ENCODE data around the gene CACNA2D1. TPM values are rescaled to one million over a fixed set of nuclear protein-coding genes. Genes with fewer than 3 reads are reported as not detected.

The CACNA2D1 gene
- polyA plus RNA-seq, 1 experiment = 6.0 TPM

DNA sequence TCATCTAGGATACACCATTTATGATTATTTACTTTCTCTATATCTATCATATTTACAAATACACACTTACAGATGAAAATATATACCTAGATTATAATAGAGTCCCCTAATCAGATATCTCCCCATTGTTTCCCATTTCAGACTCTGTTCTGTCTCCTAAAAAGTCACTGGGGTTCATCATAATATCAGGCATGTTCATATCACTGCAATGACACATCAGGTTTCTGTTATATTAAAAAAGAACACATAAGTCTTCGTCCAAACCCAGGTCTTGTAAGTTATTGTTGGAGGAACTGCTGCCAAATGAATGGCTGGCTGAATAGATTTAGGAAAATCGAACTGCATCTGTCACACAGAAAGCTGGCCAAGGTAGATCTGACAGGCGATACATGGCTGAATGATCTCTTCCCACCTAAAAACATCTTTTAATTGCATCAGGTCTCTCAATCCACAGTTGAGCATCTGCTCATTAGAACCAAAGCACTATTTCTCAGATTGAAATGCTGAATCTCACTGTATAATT is 178.7 kb downstream of the CACNA2D1 start:
- CTCF ChIA-PET = interaction anchor here (1.0 kb wide), 1 partner anchor 9 kb away, joined by 3 read pairs; no protein-coding TSS in a partner anchor
- TF ChIP-seq, protein P1, sequence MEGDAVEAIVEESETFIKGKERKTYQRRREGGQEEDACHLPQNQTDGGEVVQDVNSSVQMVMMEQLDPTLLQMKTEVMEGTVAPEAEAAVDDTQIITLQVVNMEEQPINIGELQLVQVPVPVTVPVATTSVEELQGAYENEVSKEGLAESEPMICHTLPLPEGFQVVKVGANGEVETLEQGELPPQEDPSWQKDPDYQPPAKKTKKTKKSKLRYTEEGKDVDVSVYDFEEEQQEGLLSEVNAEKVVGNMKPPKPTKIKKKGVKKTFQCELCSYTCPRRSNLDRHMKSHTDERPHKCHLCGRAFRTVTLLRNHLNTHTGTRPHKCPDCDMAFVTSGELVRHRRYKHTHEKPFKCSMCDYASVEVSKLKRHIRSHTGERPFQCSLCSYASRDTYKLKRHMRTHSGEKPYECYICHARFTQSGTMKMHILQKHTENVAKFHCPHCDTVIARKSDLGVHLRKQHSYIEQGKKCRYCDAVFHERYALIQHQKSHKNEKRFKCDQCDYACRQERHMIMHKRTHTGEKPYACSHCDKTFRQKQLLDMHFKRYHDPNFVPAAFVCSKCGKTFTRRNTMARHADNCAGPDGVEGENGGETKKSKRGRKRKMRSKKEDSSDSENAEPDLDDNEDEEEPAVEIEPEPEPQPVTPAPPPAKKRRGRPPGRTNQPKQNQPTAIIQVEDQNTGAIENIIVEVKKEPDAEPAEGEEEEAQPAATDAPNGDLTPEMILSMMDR (IDR thresholded peaks at IDR 0.05; ENCODE audit: insufficient read depth, low read depth, low read length) = no peak

GRCh38 chr7:82263920-82264782 is 179.4 kb downstream of the CACNA2D1 start:
- no peaks in the 10 kb centered on the region for H3K36me3 ChIP-seq (ENCODE audit: control insufficient read depth, insufficient read depth, low read length)
- no peaks in the 10 kb centered on the region for H3K27me3 ChIP-seq (ENCODE audit: control insufficient read depth, insufficient read depth, low read length)
- CTCF ChIA-PET = interaction anchor here (1.0 kb wide), 1 partner anchor 9 kb away, joined by 3 read pairs; no protein-coding TSS in a partner anchor
- POLR2A ChIA-PET = no interaction called here
- TF ChIP-seq, protein P1 (IDR thresholded peaks at IDR 0.05; ENCODE audit: insufficient read depth, low read depth, low read length) = no peak
- no peak overlapping the region for H3K4me3 ChIP-seq (ENCODE audit: low read depth, low read length)
- no peak for DNase-seq (ENCODE audit: low read depth)

More for the DNA sequence above, 178.7 kb downstream of the CACNA2D1 start:
- Histone ChIP-seq H3K4me3 (ENCODE audit: low read depth, low read length) (no peak overlapping the region), H3K36me3 (ENCODE audit: control insufficient read depth, insufficient read depth, low read length) (no peaks in the 10 kb centered on the region), H3K27me3 (ENCODE audit: control insufficient read depth, insufficient read depth, low read length) (no peaks in the 10 kb centered on the region)
- DNase-seq (ENCODE audit: low read depth) = no peak
- POLR2A ChIA-PET = no interaction called here

DNA sequence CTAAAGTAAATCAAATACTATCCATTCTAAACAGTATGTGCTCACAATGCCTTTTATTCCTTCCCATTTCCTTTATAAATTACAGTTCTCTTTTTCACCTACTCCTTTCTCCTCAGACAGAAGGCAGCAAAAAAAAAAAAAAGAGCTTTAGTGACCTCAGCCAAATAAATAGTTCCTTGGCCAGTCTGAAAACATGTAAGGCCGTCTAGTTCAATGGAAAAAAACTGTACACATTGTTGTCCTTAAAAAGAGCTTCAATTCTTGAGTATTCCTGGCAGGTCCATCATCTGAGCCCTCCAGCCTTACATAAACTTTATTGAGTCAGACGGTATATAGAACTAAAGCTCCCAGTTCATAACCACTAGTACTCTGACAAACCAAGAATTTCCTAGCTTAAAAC is 185.4 kb downstream of the CACNA2D1 start:
- no peak for DNase-seq (ENCODE audit: low read depth)
- POLR2A ChIA-PET = no interaction called here
- TF ChIP-seq, protein P1 (IDR thresholded peaks at IDR 0.05; ENCODE audit: insufficient read depth, low read depth, low read length) = no peak
- Histone ChIP-seq H3K36me3 (ENCODE audit: control insufficient read depth, insufficient read depth, low read length) (no peaks in the 10 kb centered on the region), H3K4me3 (ENCODE audit: low read depth, low read length) (no peak overlapping the region), H3K27me3 (ENCODE audit: control insufficient read depth, insufficient read depth, low read length) (no peaks in the 10 kb centered on the region)
- CTCF ChIA-PET = interaction anchor here (1.0 to 1.2 kb wide), 3 partner anchors 11 to 26 kb away, joined by 3 to 4 read pairs (median 3); no protein-coding TSS in a partner anchor

DNA sequence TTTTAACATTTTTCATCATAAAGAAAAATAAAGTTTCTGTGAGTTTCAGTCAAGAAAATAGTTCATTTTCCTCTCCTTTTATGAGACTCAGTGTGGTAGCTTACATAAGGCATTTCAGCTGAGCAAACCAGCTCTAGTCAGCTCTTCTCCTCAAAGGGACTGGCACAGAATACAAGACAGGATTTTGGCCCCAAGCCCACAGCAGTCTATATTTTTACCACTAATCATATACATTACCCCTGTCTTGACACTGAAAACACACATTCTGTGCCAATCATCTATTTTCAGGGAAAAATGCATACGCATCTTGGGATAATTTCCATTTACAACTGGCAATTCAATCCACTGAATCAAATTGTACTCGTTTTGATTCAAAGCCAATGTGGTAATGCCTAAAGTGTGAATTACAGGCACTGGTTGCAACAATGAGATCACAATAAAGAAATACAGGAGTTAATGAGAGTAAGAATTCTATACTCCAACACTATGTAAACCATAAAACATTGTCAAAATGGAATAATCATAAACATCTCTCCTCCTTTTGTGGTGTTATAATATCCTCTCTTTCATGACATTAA is 186.4 kb downstream of the CACNA2D1 start:
- ChIA-PET CTCF (interaction anchor here (1.0 kb wide), 1 partner anchor 12 kb away, joined by 3 read pairs; no protein-coding TSS in a partner anchor), POLR2A (no interaction called here)
- Histone ChIP-seq H3K4me3 (ENCODE audit: low read depth, low read length) (no peak overlapping the region), H3K36me3 (ENCODE audit: control insufficient read depth, insufficient read depth, low read length) (no peaks in the 10 kb centered on the region), H3K27me3 (ENCODE audit: control insufficient read depth, insufficient read depth, low read length) (no peaks in the 10 kb centered on the region)
- DNase-seq (ENCODE audit: low read depth) = no peak
- TF ChIP-seq, protein P1 (IDR thresholded peaks at IDR 0.05; ENCODE audit: insufficient read depth, low read depth, low read length) = no peak

DNA sequence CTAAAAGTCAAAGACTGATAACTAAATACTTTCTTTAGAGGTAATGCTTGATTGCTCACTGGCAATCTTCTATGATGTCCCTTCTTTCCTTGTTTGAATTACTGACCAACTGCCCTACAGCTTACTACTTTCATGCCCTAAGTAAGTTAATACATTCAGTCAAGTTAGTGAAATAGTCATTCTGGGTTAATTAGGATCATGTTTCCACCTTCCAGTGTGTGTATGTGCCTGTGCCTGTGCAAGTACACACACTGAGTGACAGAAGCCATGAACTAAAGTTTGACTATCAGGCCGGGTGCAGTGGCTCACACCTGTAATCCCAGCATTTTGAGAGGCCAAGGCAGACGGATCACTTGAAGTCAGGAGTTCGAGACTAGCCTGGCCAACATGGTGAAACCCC is 187.9 kb downstream of the CACNA2D1 start:
- Histone ChIP-seq H3K4me3 (ENCODE audit: low read depth, low read length) (no peak overlapping the region), H3K27me3 (ENCODE audit: control insufficient read depth, insufficient read depth, low read length) (no peaks in the 10 kb centered on the region), H3K36me3 (ENCODE audit: control insufficient read depth, insufficient read depth, low read length) (no peaks in the 10 kb centered on the region)
- ChIA-PET CTCF (interaction anchor here (1.2 kb wide), 1 partner anchor 479 kb away, joined by 3 read pairs; no protein-coding TSS in a partner anchor), POLR2A (no interaction called here)
- TF ChIP-seq, protein P1 (IDR thresholded peaks at IDR 0.05; ENCODE audit: insufficient read depth, low read depth, low read length) = no peak
- DNase-seq (ENCODE audit: low read depth) = no peak
